DMS79 treated with DMSO at 0.1 percent for 48 hours (cell line): Measurements from ENCODE around the gene TPRA1.
A peak's percentile ranks its signal among the peaks of the same experiment; 100 is the strongest.

Experiments used
- DNase-seq: peaks from one replicate; lab custom pipeline; 2025; lab: John Stamatoyannopoulos, UW

TPRA1 gene

GRCh38 chr3:127560051-127560787, 30.3 kb downstream of the TPRA1 start:
- DNase-seq: no peak

GRCh38 chr3:127556565-127556964, 34.0 kb downstream of the TPRA1 start:
- DNase-seq: no peak

GRCh38 chr3:127555108-127555507, 35.4 kb downstream of the TPRA1 start:
- DNase-seq: no peak

GRCh38 chr3:127552038-127552437, 38.5 kb downstream of the TPRA1 start:
- peak; percentile 21 for DNase-seq

GRCh38 chr3:127551178-127551577, 39.4 kb downstream of the TPRA1 start:
- no peak for DNase-seq

GRCh38 chr3:127550468-127551157, 39.9 kb downstream of the TPRA1 start:
- no peak for DNase-seq

- no peak for DNase-seq
Observed at GRCh38 chr3:127549826-127550467, 40.6 kb downstream of the TPRA1 start.

GRCh38 chr3:127547761-127548605, 42.5 kb downstream of the TPRA1 start:
- DNase-seq: peak; percentile 65

GRCh38 chr3:127546970-127547733, 43.4 kb downstream of the TPRA1 start:
- no peak for DNase-seq

GRCh38 chr3:127546554-127546953, 44.0 kb downstream of the TPRA1 start:
- DNase-seq: no peak

GRCh38 chr3:127545711-127546457, 44.6 kb downstream of the TPRA1 start:
- no peak for DNase-seq

GRCh38 chr3:127545216-127545615, 45.3 kb downstream of the TPRA1 start:
- no peak for DNase-seq

GRCh38 chr3:127544803-127545201, 45.7 kb downstream of the TPRA1 start:
- DNase-seq: no peak

GRCh38 chr3:127544192-127544802, 46.2 kb downstream of the TPRA1 start:
- DNase-seq: peak; percentile 78

- DNase-seq: no peak
Observed at GRCh38 chr3:127543441-127543840, 47.1 kb downstream of the TPRA1 start.

GRCh38 chr3:127542441-127542952, 48.0 kb downstream of the TPRA1 start:
- DNase-seq: peak; percentile 83

GRCh38 chr3:127541320-127541719, 49.2 kb downstream of the TPRA1 start:
- no peak for DNase-seq

- no peak for DNase-seq
Observed at GRCh38 chr3:127539366-127540060, 51.0 kb downstream of the TPRA1 start.

- no peak for DNase-seq
Observed at GRCh38 chr3:127538569-127538968, 52.0 kb downstream of the TPRA1 start.
